OCI-LY7 (cell line): ENCODE measurements around the gene TGFBR3.

Experiments
- EZH2phosphoT487 ChIP-seq: fragments of 200-600 bp; sonication (generic); IDR thresholded peaks from 2 replicates; pipeline ENCODE4 v1.6.1; 2018; ENCODE audit warnings: low read depth, borderline replicate concordance, mild to moderate bottlenecking, mixed run types, antibody characterized with exemption, low read length, moderate library complexity, mixed read lengths
- TF ChIP-seq, protein P1 (sequence below): fragments of 200-600 bp; sonication (generic); conservative IDR thresholded peaks from 2 replicates; pipeline ENCODE4 v1.5.1; 2014; ENCODE audit warnings: mild to moderate bottlenecking, antibody characterized with exemption, low read length, moderate library complexity, mixed read lengths

DNA sequence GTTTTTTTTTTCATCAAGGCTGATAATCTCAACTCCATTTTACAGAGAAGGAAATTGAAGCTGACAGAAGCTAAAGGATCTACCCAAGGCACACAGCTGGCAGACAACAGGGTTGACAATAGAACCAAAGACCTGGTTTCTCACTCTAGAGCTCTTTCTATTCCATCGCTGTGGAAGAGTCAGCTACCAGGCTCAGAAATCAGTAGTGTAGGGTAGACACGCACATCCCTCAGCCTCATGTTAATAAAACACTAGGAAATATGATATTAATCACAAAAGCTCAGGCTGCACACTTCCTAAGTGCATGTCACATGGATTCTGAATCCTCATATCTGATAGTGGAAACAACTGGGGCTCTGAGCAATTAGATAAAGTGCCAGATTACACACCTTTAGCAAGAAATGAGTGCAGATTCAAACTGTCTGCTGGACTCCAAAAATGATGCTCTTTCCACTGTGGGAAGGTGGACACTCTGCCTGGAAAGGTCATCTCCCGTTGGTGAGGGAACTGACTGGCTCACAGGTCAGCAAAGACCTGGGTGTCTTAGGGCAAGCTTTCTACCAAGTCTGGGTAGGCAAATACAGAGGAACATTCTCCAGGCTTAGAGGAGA is 139.1 kb downstream of the TGFBR3 start:
- TF ChIP-seq, protein P1, sequence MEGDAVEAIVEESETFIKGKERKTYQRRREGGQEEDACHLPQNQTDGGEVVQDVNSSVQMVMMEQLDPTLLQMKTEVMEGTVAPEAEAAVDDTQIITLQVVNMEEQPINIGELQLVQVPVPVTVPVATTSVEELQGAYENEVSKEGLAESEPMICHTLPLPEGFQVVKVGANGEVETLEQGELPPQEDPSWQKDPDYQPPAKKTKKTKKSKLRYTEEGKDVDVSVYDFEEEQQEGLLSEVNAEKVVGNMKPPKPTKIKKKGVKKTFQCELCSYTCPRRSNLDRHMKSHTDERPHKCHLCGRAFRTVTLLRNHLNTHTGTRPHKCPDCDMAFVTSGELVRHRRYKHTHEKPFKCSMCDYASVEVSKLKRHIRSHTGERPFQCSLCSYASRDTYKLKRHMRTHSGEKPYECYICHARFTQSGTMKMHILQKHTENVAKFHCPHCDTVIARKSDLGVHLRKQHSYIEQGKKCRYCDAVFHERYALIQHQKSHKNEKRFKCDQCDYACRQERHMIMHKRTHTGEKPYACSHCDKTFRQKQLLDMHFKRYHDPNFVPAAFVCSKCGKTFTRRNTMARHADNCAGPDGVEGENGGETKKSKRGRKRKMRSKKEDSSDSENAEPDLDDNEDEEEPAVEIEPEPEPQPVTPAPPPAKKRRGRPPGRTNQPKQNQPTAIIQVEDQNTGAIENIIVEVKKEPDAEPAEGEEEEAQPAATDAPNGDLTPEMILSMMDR, result no peak
- TF ChIP-seq EZH2phosphoT487, result no peak
